LNCAP (cell line): ENCODE results near the gene PAM16.

Source experiments
- TF ChIP-seq, protein P1 (sequence below): fragments of 450-650 bp; IDR thresholded peaks from 2 replicates; pipeline ENCODE4 v1.5.1; 2017; ENCODE audit warnings: mild to moderate bottlenecking

The PAM16 gene

DNA sequence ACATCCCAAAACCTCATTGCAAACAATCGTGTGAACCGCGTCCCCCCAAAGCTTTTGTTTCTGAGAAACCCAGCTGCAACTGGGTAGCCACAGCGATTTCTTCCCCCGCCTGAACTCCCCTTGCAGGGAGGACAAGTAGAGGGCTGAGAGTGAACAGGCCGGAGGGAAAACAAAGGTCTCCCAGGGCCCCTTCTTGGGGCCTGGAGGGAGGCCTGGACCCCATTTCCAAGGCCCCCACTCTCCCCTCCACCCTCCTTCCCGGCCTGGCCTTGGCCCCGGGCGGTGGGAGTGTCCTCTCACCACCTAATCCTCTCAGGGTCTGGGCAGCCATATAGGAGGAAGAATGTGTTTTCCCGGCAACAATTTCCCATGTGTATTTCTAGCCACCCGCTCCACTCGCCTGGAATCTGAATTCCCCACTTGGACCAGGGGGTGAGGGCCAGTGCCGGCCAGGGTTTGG is 32.6 kb downstream of the PAM16 start:
- TF ChIP-seq, protein P1, sequence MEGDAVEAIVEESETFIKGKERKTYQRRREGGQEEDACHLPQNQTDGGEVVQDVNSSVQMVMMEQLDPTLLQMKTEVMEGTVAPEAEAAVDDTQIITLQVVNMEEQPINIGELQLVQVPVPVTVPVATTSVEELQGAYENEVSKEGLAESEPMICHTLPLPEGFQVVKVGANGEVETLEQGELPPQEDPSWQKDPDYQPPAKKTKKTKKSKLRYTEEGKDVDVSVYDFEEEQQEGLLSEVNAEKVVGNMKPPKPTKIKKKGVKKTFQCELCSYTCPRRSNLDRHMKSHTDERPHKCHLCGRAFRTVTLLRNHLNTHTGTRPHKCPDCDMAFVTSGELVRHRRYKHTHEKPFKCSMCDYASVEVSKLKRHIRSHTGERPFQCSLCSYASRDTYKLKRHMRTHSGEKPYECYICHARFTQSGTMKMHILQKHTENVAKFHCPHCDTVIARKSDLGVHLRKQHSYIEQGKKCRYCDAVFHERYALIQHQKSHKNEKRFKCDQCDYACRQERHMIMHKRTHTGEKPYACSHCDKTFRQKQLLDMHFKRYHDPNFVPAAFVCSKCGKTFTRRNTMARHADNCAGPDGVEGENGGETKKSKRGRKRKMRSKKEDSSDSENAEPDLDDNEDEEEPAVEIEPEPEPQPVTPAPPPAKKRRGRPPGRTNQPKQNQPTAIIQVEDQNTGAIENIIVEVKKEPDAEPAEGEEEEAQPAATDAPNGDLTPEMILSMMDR: no peak

DNA sequence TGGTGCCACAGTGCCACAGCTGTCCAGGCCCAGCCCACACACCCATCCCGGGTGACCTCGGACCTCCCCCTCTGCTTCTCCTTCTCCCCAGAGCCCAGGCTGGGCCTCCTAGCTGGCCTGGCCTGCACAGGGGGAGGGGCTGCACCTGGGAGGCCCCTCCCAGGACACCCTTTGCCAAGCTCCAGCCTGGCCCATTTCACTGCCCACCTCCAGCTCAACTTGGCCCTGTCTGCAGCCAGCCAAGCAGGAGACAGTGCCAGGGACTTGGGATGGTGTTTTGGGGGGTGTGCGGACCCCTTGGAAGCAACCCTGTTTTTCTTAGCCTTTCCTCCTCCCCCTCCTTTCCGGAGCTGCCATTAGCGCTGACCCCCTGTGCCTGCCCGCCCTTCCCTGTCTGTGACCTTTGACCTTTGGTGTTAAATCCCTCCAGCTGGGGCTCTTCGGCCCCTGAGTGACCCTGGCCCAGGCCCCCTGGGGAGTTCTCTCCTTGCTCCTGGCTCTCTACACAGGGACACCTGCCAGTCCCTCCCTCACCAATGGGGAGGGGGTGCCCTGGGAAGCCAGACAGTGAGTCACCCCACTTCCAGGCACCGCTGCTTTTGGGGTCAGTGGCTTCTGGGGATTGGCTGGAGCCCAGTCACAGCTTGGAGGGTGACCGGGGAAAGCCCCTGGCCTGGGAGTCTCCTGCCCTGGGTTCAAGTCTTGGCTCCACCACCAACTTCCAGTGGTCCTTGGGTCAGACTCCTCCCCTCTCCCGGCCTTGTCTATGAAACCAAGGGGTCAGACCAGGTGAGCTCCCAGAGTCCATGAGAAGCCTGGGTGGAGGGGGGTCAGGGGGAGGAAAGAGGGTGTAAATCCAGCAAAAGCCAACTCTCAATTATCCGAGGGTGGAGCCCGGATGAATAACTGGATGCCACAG is 33.3 kb downstream of the PAM16 start:
- TF ChIP-seq, protein P1: no peak

DNA sequence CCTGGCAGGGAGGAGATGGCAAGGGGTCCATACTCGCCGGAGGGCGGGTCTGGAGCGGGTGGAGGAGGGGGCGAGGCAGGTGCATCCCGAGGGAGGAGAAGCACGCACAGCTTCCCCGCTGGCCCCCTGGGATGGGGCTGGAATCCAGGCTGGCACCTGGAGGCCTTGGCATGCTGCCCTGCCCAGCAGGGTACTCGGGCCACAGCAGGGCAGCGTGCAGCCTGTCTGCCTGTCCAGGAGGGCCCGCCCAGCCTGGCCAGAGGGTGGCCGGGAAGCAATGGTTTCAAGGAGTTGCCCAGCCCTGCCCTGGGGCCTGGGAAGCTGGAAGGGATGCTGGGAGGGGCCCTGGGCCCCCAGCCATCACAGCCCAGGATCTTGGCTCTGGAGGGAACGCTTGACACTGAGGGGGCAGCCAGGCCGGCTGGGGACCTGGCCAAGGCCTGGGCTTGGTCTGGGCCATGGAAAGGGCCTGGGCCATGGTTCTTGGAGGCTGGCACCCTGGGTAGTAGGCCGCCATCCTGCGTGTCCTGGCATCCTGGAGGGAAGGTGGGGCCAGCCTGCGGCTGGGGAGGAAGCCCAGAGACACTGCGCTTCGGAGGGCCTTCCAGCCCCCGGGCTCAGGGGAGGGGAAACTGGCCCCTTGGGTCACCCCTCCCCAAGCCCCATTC is 34.1 kb downstream of the PAM16 start:
- TF ChIP-seq, protein P1: no peak

DNA sequence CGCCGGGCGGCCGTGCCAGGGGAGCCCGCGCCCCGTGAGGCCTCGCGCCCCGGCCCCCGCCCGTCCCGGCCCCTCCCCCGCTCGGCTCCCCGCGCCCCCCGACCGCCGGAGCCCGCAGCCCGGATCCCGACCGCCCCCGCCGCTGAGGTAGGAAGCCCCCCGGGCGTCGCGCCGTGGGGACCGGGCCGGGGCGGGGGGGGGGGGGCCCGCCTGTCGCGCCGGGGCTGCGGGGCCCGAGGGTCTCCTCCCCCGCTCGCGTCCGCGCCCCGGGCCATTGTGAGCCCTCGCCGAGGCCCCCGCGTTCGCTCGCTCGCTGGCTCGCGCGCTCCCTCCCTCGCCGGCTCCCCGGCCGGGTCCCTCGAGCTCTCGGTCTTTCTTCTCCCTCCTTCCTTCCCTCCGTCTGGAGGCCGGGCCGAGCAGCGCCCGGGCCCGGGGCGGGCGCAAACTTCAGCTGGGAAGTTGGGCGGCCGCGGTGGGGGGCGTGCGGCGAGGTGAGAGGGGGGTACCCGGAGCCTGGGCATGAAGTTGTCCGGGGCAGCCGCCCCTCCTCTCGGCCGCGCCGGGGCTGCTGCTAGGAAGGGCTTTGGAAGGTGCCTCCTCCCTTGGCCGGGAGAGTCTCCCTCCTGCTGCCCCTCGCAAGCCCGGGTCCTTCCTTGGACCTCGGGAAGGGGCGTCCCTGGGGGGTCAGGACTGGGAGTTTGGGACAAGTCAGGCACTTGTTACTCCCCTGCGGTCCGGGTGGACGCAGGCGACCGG is 34.8 kb downstream of the PAM16 start:
- TF ChIP-seq, protein P1: no peak

- TF ChIP-seq, protein P1: no peak
Measured at GRCh38 chr16:4315186-4316107, 35.7 kb downstream of the PAM16 start, which contains the start of gene GLIS2. Gene GLIS2, plus strand, starts transcription at chr16:4316067. Its CDS starts 16,214 bp downstream, at chr16:4332281.

DNA sequence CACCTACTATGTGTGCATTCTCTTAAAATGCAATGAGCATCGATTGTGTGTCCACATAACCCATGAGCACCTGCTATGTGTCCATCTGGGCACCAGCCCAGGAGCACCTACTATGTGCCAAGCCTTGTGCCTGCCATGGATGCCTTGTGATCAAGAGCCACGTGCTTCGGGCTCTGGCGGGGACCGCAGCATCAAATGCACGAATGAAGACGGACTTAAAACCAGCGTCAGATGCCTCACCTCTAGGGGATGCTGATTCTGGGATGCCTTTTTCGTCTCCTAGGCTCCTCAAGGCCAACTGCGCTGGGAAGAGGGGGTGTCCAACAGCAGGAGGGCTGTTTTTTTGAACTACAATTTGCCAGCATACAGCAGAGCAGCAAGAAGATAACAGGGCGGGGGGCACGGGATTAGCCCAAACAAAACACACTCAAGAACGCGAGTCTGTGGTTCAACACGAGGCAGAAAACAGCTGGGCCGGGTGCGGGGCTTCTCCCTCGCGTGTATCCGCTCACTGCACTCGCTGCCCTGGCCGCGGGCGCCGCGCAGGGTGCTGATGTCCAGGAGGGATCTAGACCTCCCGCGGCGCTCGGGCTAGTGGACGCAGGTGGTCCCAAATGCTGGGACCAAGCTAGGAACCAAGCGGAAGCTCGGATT is 36.5 kb downstream of the PAM16 start:
- TF ChIP-seq, protein P1: no peak
